Measurements from ENCODE around the gene GUK1. TPM values are rescaled to one million over a fixed set of nuclear protein-coding genes. Genes with fewer than 3 reads are reported as not detected.

The GUK1 gene
- total and polyA plus RNA-seq, 11 donors = 142 to 358 (median 176) TPM

DNA sequence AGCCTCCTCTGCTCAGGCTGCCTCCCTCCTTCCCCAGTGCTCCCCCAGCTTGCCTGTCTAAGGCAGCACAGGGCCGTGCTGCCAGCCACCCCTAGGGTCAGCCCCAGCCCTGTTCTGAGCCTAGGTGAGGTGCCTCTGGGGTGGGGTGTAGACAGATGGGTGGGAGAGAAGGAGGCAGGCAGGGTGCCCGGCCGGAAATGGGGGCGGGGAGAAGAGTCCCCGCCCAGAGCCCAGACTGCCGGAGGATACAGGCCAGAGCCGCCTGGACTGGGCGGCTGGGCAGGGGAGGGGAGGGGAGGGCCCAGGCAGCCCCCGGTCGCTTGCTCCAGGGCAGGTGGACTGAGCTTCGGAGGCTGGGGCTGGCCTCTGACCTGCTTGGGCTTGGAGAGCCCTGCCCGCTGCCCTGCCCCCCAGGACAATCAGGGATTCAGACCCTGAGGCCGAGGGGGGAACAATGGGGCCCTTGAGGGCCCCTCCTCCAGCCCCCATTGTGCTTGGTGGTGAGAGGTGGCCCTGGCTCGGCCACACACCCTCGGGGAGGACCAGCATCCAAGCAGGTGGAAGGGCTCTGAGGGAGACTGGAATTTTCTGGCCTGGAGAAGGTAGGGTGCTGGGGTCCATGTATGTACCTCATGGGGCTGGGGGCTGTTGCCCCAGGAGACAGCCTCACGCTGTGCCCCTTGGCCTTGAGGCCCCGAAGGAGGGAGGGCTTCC is 9.5 kb downstream of the GUK1 start, which contains the start of gene GJC2:
TSS of gene GJC2 (plus strand) at position 525 of the 714 bp plus-strand sequence. CDS start 7,829 bp downstream, outside the sequence.
- intact Hi-C loops (cut with DNase I) = loop anchor here in 2 of 10 donors (2.0 kb wide), 1 partner anchor 13 kb away; no protein-coding TSS in a partner anchor
- Histone ChIP-seq H3K4me3 (peak within 1 kb of the TSS in 11 of 12 donors; percentile 5 to 51 (median 38)), H3K27ac (peak within 1 kb of the TSS; percentile 60 to 97 (median 84)), H3K36me3 (peaks cover 0 to 46% (median 27%) of the 10 kb centered on the region in 9 donors), H3K9me3 (no peaks in the 10 kb centered on the region), H3K27me3 (no peaks in the 10 kb centered on the region), H3K4me1 (peaks cover 16 to 62% (median 49%) of the 10 kb centered on the region in 12 donors)
- DNase-seq (peak in 4 of 5 donors; percentile 72 to 76 (median 74)), ATAC-seq (peak in 3 of 4 donors; percentile 36 to 74 (median 66))
- WGBS, 4 donors = 21 to 53% (median 40%) methylated on average over 8 to 17 of the region's 17 CpGs
- TF ChIP-seq, protein P1, sequence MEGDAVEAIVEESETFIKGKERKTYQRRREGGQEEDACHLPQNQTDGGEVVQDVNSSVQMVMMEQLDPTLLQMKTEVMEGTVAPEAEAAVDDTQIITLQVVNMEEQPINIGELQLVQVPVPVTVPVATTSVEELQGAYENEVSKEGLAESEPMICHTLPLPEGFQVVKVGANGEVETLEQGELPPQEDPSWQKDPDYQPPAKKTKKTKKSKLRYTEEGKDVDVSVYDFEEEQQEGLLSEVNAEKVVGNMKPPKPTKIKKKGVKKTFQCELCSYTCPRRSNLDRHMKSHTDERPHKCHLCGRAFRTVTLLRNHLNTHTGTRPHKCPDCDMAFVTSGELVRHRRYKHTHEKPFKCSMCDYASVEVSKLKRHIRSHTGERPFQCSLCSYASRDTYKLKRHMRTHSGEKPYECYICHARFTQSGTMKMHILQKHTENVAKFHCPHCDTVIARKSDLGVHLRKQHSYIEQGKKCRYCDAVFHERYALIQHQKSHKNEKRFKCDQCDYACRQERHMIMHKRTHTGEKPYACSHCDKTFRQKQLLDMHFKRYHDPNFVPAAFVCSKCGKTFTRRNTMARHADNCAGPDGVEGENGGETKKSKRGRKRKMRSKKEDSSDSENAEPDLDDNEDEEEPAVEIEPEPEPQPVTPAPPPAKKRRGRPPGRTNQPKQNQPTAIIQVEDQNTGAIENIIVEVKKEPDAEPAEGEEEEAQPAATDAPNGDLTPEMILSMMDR (IDR thresholded peaks at IDR 0.05) = no peak
- TF ChIP-seq POLR2A (IDR thresholded peaks at IDR 0.05) = peak in 1 of 2 donors; percentile 34

DNA sequence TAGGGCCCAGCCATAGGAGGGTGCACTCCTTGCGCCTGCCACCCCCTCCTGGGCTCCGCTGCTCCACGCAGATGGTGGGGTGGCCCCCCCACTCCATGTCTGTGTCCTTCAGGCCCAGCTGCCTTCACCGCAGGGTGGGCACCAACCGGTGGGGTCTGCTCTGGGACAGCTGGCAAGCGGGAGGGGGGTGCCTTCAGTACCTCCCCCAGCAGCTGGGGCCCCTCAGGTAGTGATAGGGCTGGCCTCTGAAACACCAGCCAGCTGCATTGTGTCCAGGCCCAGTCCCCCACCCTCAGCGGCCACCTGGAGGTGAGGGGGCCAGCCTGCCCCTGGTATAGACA is 10.0 kb downstream of the GUK1 start:
- peak overlapping the region; percentile 60 to 97 (median 84) for H3K27ac ChIP-seq
- DNase-seq (peak in 2 of 5 donors; percentile 22 to 67), ATAC-seq (peak in 3 of 4 donors; percentile 0 to 9 (median 2))
- peaks cover 16 to 59% (median 45%) of the 10 kb centered on the region in 12 donors for H3K4me1 ChIP-seq
- WGBS, 4 donors = 0 to 63% (median 57%) methylated on average over 1 to 7 of the region's 7 CpGs
- TF ChIP-seq, protein P1 (IDR thresholded peaks at IDR 0.05) = no peak
- TF ChIP-seq POLR2A (IDR thresholded peaks at IDR 0.05) = no peak
- intact Hi-C loops (cut with DNase I) = no loop called here
- no peaks in the 10 kb centered on the region for H3K27me3 ChIP-seq
- no peaks in the 10 kb centered on the region for H3K9me3 ChIP-seq
- H3K36me3 ChIP-seq = peaks cover 0 to 44% (median 27%) of the 10 kb centered on the region in 9 donors
- peak overlapping the region in 10 of 12 donors; percentile 5 to 51 (median 40) for H3K4me3 ChIP-seq

DNA sequence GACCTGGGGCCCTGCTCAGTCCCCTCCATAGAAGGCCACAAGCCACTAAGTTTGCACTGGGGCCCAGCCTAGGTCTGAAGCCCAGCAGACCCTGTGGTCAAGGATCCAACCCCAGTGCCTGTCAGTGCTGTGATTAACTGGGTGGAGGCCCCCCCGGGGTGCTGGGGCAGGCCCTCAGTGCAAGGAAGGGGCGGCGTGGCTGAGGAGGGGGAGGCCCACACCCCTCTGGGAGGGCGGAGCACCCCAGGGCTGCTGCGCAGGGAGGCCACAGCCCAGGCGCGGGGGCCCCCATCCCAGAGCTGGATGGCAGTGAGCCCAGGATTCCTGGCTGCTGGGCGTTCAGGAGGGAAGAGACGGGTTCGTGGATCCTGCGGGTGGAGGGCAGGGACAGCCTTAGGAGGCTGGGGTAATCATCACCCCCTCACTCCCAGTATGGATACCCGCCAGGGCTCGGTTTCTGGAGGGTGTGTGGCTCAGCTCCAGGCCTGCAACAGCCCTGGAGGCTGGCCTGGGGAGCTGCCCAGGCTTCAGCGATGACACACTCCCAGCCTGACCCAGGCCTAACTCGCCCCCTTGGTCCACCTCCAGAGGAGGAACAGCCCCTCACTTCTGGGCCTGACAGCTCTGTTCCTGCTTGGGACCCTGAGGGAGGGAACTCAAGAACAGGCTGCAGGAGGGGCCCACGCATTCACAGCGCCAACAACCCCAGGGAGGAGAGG is 10.5 kb downstream of the GUK1 start:
- H3K4me1 ChIP-seq = peaks cover 16 to 55% (median 43%) of the 10 kb centered on the region in 12 donors
- peaks cover 0 to 39% (median 25%) of the 10 kb centered on the region in 9 donors for H3K36me3 ChIP-seq
- no peaks in the 10 kb centered on the region for H3K27me3 ChIP-seq
- TF ChIP-seq, protein P1 (IDR thresholded peaks at IDR 0.05) = no peak
- no peak for TF ChIP-seq POLR2A (IDR thresholded peaks at IDR 0.05)
- intact Hi-C loops (cut with DNase I) = no loop called here
- 17 to 92% (median 32%) methylated on average over 2 to 17 of the region's 17 CpGs for WGBS, 4 donors
- H3K4me3 ChIP-seq = peak overlapping the region in 9 of 12 donors; percentile 15 to 51 (median 42)
- no peaks in the 10 kb centered on the region for H3K9me3 ChIP-seq
- ATAC-seq (peak; percentile 30 to 68 (median 62)), DNase-seq (peak; percentile 68 to 79 (median 73))
- peak overlapping the region; percentile 60 to 97 (median 84) for H3K27ac ChIP-seq
